GM19397 (cell line): ENCODE results near the gene BLM.
A peak's percentile ranks its signal among the peaks of the same experiment; 100 is the strongest.
"Not testable (repeated sequence)": the region's sequence is repeated elsewhere in the genome, so short reads cannot be mapped to it uniquely, and the experiment has no call there.

Source experiments
- ATAC-seq: cut with Tn5 transposase; IDR thresholded peaks from one replicate; pipeline ENCODE4 v1.9.1; 2021; ENCODE audit warnings: mild to moderate bottlenecking, moderate library complexity; ENCODE audit not compliant: unreplicated experiment

Gene BLM

DNA sequence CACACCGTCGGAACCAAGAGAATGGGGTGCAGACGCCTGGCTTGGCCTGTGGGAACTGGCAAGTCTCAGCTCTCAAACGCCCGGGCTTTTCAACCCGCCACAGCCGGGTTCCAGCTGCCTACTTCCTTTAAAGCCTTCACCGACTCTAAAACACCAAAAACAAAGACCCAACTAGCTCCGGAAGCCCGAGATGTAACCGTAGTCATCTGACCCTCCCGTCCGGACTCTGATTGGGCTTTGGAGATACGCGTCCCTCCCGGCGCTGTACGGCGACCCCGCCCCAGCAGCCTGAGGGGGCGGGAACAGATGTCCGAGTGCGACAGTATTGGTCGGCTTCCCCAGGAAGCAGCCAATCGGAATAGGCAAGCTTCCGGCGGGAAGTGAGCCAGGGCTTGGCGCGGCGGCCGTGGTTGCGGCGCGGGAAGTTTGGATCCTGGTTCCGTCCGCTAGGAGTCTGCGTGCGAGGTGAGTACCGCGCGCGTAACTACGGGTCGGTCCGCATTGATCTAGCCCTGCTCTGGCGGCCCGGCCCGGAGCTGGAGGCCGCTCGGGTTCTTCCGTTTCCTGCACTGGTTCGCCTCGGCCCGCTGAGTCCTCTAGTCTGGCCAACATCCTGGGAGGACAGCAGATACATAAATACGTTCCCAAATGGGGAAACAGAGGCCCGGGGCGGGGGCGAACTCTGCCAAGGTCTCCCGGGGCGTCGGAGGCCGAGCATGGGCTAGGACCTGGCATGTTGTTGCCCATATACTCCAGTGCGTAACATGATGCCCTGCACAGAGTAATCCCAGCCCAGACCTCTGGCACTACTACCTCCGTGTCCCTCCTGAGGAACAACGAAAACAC lies at the start of gene BLM:
BLM (plus strand) TSS at position 371 of the 846 bp plus-strand sequence. CDS start 30,047 bp downstream, outside the sequence.
- peak; percentile 99 for ATAC-seq

DNA sequence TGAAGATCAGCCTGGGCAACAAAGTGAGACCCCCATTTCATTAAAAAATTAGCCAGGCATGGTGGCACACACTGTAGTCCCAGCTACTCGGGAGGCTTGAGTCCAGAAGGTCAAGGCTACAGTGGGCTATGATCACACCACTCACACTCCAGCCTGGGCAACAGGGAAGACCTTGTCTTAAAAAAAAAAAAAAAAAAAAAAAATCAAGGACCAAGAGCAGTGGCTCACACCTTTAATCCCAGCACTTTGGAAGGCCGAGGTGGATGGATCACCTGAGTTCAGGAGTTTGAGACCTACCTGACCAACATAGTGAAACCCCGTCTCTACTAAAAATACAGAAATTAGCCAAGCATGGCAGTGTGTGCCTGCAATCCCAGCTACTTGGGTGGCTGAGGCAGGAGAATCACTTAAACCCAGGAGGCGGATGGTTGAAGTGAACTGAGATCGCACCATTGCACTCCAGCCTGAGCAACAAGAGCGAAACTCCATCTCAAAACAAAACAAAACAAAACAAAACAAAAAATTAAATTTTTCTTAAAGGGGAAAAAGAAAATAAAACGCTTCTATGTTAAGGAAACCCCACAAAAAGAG lies 49.3 kb upstream of the BLM start:
- ATAC-seq: not testable (repeated sequence)

DNA sequence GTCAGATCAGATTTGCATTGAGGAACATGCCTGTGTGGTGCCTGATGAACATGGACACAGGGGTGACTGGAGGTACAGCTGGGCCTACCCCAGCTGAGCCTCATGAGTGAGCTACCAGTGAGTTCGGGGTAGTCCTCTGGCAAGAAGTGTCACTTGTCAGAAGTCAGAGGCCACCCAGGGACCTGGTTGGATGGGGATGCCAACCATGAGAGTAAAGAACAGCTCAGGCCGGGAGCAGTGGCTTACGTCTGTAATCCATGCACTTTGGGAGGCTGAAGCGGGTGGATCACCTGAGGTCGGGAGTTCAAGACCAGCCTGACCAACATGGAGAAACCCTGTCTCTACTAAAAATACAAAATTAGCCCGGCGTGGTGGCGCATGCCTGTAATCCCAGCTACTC lies 46.5 kb upstream of the BLM start:
- not testable (repeated sequence) for ATAC-seq

DNA sequence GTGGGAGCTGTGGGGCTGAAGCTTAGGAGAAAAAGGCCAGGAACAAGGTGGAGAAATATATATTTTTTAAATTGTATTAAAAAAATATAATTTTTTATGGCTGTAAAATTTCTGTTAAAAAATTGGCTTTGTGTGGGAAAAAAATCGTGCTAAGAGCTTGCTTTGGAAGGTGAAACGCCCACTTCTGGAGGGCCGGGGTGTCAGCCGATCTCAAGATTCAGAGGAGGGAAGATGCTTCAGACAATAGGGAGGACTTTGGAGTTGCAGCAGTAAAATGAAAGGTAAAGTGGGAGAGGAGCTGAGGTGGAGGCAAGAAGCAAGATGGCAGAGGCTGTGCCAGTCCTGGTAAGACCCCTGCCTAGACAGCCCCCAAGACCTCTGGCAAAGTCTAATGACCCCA lies 45.9 kb upstream of the BLM start:
- ATAC-seq: no peak

DNA sequence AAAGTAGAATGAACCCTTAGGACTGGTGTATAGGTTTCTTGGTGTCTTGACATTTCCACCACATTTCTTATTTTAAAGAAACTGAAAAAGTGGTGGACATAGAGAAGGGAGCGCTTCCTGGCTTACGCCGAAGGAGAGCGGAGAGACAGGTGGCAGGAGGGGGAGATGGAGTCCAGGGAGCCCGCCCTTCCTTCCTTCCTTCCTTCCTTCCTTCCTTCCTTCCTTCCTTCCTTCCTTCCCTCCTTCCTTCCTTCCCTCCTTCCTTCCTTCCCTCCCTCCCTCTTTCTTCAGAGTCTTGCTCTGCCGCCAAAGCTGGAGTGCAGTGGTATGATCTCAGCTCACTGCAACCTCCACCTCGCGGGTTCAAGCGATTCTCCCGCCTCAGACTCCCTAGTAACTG lies 43.8 kb upstream of the BLM start:
- ATAC-seq: not testable (repeated sequence)

DNA sequence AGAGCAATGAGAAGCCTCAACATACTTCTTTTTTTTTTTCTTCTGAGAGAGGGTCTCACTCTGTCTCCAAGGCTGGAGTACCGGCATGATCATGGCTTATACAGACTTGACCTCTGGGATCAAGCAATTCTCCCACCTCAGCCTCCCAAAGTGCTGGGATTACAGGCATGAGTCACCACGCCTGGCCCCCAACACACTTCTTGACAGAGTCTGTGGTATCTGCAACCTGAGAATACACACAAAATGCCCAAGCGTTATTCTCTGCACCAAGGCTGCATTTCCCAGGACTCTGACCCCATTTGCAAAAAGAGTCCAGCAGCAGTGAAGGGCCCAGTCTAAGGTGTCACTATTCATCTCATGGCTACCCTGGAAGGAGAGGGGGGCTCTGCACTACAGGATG lies 42.7 kb upstream of the BLM start:
- ATAC-seq: no peak

DNA sequence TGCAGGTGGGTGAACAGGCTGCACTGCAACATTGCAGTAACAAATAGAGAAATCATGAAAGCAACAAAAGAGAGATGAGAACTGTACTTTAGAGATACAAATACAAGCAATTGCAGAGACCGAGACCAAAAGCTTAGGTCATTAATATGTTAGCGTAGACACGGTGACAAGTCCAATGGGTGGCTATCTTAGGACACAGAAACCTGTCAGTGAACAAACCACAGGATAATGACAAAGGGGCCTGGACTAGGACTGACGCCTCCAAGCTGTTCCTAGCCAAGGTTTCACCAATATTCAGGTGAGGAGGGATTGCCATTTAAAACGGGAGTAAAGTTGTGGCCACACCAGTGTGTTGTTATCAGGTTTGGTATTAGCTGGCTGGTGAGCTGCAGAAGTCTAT lies 41.7 kb upstream of the BLM start:
- no peak for ATAC-seq

DNA sequence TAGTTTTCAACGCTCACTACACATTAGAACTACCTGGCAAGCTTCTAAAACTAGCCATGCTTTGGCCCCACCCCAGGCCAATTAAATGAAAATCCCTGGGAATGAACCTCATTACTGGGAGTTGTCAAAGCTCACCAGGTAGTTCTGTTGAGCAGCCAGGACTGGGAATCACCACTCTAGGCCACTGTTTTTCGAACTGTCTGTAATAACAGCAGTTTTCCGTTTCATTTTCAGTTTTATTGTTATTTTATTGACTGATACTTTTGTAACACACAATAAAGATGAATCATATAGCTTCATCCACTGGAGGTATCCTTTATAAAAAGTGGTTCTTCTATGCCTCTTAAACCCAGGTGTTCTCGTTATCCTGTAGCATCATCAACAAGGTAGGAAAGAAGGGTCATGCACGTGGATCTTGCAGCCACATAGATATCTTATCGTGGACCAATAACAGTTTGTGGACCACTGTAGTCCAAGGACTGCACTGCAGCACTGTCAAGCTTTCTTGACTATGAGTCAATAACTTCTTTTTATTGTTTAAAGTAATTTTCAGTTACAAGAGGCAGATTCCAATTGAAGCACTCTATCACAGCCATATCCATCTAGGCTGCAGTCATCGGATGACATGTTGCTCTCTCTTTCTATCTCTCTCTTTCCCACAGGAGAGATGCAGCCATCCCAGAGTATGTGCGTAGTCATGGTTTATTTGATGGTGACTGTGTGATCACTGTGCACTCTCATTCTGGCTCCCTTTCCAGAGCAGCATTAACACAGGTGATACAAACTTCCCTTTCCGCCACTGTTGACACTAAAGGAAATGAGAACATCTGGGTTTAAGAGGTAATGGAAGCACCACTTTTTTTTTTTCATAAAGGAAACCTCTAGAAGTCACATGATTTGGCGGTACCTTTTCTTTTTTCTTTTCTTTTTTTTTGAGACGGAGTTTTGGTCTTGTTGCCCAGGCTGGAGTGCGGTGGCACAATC lies 39.0 kb upstream of the BLM start:
- no peak for ATAC-seq

DNA sequence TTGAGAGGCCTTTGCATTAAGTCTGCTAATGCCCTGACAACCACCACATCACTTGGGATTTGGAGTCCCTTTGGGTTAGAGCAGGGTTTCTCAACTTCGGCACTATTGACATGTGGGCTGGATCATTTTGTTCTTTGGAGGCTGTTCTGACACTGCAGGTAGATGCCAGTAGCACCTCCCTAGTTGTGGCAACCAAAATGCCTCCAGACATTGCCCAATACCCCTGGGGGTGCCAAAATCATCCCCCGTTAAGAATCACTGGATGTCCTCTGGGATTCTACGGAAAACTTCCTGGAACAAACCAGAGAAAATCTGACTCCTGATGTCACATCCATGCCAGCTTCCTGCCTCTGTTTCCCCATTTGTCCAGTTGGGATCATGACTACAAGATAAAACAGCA lies 37.2 kb upstream of the BLM start:
- ATAC-seq: no peak

DNA sequence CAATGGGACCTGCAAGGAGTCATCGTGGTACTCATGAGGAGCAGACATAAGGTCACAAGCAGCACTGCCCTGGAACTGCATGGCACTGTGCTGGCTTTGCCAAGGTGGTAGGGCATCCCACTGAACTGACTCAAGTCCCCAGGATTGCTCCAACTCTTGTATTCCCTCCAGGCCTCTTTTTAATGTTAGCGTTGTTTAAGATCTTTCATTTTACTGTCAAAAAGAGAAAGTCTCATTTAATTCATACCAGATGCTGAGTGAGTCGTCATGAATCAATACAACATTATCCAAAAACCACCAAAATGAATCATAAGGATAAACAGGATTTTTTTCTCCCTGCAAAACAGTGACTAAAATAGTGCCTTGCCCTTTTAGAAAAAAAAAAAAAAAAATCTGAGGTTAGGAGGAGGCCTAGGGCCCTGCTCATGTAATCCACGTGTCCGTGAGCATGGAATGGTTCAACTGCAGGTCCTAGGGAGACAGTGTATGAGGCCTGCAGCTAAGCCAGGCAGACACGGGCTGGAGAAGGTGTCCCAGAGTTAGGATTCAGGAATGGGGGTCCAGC lies 36.7 kb upstream of the BLM start:
- no peak for ATAC-seq

DNA sequence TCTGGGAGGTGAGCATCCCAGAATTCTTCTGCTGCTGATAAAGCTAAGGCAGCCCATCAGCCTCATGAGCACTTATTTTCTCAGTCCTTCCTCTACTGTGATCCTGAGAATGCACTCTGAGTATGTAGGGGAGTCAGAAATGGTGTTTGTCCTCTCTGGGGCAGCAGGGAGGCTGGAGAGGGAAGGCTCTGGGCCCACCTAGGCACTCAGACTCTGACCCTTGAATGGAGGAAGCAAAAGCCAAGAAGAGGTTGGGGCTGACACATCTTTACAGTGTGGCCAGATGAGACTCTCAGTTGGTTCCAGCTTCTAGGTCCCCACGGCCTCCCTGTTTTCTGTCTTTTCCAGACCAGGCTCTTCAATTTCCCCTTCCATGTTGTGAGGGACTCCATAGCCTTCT lies 36.1 kb upstream of the BLM start:
- no peak for ATAC-seq

DNA sequence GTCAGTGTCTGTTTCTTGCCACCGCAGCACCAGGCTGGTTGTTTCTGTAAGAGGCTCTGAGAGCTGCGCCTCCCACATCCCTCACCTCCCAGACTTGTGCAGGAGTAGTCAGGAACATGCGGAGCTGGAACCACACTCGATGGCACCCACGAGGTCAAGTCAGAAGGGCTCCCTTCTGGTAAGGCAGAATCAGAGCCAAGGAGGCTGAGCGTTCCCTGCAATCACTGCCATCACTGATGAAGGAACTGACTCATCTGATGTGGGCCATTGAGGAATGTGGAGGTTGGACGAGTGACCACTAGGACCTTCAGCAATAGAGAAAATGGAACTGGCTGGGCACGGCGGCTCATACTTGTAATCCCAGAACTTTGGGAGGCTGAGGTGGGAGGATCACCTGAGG lies 35.7 kb upstream of the BLM start:
- no peak for ATAC-seq

DNA sequence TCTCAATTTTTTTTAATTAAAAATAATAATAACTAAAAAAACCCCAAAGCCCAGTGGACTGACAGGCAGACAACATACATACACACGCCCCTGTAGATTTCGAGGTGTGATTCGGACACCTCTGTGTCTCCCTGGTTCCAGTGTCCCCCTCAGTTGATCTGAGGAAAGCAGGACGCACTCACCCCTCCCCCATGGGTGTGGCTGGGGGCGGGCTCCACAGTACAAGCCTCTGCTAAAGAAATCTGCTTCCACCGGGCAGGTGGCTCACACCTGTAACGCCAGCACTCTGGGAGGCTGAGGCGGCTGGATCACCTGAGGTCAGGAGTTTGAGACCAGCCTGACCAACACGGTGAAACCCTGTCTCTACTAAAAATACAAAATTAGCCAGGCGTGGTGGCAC lies 33.8 kb upstream of the BLM start:
- no peak for ATAC-seq

DNA sequence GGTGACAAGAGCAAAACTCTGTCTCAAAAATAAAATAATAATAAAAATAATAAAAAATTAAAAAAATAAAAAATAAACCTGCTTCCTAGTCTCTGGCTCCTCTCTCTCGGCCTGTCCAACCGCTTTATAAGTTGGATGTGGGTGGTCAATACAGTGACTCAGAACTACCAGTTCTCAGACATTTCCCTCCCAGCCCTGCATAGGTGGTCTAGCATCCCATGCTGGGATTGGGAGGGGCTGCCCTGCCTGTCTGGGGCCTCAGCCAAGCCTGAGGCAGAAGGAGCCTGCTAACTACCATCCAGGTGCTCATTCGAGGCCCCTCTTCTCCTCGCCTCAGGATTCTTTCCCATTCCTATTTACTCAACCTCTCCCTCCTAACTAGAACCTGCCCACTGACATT lies 33.3 kb upstream of the BLM start:
- ATAC-seq: no peak

DNA sequence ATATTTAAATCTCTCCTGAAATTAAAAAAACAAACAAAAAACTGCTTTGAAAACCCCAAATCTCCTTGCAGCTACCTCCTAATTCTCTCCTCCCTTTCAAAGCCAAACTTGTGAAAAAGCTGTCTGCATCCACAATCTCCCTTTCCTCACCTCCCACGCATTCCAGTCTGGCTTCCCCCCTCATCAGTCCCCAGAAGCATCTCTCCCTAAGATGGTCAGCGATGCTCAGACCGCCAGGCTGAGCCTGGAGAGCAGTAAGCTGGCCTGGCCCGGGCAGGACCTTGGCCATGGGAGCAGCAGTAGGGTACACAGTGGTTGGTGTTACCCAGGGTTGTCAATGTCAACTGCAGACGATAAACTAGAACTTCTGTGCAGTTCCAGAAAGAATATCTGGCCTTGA lies 32.9 kb upstream of the BLM start:
- no peak for ATAC-seq

DNA sequence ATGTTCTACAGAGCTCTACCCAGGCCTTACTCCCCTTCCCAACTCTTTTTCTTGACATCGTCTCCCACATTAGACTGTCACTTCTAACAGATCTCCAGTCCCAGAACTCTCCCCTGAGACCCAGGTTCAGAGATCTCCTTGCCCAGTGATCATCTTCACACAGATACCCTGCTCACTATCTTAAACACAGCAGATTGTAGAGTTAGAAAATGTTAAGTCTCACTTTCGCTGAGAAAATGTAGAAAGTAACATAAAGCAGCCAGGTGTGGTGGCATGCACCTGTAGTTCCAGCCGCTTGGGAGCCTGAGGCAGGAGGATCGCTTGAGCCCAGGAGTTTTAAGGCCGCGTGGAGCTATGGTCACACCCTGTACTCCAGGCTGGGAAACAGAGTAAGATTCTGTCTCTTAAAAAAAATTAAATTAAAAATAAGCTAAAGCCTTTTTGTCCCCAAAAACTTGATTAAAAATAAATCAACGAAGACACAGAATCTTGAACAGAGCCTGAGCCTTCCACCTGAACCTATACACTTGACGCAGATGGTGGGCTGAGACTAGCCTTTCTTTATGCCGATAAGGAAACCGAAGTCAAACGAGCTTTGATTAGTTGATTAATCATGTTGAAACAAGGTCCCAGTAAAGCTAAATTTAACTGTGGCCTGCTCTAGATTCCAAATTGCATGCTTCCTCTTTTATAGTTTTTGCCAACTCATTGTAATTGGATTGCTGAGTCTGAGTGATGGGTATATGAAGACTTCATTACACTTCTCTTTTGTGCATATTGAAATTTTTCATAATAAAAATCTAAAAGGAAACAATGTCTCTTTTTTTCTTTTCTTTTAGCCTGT lies 31.3 kb upstream of the BLM start:
- ATAC-seq: peak; percentile 22

DNA sequence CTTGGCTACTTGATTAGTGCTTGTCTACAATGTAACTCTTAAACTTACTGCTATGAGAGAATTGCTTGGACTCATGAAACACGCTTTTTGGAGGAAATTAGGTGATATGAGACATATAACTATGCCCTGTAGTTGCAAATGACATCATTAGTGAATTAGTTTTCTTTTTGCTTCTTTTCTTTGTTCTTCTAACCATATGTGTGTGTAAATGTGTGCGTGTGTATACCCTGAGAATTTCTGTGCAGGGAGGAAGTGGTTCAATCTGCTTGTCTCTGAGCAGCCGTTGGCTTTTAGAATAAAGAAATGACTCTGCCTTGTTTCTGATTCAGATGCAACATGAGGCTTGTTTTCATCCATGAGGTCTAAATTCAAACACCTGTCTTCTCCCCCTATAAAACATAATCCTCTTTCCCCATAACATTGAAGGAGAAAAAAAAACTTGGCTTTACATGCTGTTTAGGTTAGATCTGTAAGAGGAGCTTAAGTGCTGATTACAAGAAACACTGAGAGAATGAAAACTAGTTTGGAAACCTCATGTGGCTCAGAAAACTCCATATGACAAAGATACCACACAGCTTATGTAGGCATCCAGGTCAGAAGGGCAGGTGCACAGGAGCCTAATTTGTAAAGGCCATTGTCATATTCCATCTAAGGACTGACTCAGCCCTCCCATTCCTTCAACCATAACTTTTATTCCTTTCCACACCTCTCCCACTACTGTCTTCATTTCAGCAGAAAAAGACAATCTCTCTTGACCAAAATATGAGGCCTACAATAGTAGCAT lies 30.5 kb upstream of the BLM start:
- peak; percentile 77 for ATAC-seq

DNA sequence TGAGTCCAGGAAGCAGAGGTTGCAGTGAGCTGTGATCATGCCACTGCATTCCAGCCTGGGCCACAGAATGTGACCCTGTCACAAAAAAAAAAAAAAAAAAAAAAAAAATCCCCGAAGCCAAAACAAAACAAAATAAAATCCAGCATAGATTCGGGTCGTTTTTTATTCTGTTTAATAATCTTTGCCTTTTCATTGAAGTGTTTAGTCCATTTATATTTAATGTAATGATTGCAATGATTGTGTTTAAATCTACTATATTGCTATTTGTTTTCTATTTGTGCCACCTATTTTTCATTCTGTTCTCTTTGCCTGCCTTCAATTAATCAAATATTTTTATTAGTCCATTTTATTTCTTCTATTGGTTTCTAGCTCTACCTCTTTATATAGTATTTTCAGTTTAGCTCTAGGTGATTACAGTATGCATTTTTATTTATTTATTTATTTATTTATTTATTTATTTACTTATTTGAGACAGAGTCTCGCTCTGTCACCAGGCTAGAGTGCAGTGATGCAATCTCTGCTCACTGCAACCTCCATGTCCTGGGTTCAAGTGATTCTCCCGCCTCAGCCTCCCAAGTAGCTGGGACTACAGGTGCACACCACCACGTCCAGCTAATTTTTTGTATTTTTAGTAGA lies 27.7 kb upstream of the BLM start:
- not testable (repeated sequence) for ATAC-seq

DNA sequence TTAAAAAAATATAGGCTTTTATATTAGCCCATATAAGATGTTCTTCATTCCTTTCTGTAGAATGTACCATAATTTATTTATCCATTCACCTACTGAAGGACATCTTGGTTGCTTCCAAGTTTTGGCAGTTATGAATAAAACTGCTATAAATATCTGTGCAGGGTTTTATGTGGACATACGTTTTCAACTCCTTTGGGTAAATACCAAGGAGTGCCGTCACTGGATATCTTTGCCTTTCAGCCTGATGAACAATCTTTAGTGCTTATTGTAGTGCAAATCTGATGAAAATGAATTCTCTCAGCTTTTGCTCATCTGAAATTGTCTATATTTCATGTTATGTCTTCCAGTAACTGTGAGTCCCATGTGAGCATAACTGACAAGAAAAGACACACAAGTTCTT lies 26.6 kb upstream of the BLM start:
- ATAC-seq: no peak
